Stimulated activated CD4-positive, alpha-beta T cell treated with anti-CD3 and anti-CD28 coated beads, Interleukin-2, amount 100 ng/mL, for 48 hours (primary cell): ENCODE results near the gene NGFR.

ENCODE experiments used
- DNase-seq, 2 donors: peaks; one replicate each; pipeline ENCODE4 v3.0.0-alpha.2; 2020

The NGFR gene, protein sequence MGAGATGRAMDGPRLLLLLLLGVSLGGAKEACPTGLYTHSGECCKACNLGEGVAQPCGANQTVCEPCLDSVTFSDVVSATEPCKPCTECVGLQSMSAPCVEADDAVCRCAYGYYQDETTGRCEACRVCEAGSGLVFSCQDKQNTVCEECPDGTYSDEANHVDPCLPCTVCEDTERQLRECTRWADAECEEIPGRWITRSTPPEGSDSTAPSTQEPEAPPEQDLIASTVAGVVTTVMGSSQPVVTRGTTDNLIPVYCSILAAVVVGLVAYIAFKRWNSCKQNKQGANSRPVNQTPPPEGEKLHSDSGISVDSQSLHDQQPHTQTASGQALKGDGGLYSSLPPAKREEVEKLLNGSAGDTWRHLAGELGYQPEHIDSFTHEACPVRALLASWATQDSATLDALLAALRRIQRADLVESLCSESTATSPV

DNA sequence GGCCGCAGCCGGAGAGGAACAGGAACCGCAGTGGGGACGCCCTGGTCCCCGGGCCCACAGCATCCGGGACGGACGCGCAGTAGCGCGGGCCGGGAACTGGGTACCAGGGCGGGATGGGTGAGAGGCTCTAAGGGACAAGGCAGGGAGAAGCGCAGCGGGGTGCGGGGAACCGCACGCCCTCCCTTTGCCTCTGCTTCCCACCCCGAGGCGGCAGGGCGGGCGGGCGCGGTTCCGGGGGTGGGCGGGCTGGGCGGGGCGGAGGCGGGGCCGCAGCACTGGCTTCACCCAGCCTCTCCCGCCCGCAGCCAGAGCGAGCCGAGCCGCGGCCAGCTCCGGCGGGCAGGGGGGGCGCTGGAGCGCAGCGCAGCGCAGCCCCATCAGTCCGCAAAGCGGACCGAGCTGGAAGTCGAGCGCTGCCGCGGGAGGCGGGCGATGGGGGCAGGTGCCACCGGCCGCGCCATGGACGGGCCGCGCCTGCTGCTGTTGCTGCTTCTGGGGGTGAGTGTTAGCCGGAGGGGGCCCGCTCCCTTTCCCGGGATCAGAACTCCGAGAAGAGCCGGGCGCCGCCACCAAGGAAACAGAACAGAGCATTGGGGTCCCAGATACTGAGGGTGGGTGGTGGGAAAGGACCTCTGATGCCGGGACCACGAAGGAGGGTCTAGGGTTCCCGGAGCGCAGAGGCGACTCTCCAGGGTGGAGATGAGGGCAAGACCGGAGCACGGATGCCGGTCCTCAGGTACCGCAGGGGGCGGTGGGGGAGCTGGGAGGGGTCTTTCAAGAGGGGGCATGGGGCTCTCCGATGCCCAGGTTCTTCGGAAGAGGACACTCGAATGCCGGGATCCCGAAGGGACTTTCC is at the start of gene NGFR:
Gene NGFR, plus strand, starts transcription at position 308 of the 856 bp plus-strand sequence. Its CDS starts 125 bp downstream, at position 433.
- DNase-seq: peak; percentile 20 to 34

DNA sequence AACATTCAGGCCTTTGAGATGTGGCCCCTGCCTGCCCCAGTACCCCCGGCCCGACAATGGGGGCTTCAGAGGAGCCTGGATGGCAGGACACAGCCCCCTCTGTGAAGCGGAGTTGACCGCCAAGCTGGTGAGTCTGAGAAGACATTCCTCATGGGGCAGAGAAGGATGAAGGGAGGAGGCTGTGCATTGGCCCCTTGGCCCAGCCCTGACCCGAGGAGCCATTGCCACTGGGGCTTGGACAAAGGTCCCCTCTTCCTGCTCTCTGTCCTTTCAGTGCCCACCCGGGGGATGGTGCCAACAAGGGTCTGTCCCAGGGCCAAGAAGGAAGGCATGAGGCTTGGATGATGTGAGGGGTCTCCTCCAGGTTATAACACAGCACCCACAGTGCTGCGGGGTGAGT is 49.5 kb upstream of the NGFR start:
- DNase-seq: no peak

DNA sequence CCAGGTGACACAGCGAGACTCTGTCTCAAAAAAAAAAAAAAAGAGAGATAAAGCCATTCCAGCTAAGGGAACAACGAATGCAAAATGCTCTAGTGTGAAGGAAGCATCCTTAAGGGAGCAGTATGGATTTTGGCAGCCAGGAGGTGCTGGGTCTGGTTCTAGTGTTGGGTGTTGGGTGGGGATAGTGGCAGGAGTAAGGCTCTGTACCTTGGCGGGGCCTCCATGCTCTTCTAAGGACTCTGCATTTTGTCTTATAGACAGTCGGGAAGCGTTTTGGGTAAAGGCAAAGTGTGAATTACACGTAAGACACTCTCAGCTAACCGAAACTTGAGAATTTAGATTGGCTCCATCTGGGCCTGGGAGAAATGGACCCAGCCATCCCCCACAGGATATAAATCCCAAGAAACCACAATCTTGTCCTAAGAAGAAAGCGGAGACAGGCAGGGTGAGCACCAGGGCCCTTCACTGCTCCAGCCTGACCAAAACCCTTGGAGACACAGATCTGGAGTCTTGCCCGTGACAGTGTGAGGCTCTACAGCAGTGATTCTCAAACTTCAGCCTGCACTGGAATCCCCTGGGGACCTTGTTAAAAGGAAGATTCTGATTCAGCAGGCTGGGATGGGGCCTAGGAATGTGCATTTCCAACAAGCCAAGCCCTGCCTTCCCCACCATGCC is 47.3 kb upstream of the NGFR start:
- no peak for DNase-seq

DNA sequence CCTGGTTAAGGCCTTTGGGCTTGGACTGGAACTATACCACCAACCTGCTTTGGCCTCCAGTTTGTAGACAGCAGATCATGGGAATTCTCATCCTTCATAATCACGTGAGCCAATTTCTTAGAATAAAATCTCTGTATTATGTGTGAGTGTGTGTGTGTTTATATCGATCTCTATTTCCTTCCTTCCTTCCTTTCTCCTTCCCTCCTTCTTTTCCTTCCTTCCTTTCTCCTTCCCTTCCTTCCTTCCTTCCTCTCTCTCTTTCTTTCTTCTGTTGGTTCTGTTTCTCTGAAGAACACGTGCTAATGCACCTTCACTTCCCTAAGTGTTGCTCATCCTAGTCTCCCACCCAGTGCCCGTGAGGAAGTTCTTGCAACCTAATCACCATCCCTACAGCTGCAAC is 44.9 kb upstream of the NGFR start:
- DNase-seq: no peak

DNA sequence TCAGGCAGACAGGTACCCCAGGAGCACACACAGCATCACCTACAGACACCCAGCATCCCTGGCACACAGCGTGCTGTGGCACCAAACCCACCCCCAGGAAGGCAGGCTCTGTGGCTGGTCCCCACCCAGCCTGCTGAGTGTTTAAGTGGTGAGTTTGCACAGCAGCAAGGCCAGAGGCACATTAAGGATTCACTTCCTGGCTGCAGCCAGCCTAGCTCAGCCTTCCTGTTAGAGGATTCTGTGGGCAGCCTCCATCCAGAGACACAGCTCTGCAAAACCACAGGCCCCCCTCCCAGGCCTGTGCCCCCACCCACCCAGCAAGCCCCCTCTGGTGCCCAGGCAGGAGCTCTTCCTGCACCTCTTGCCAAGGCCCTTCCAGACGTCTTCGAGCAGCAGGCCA is 44.4 kb upstream of the NGFR start:
- DNase-seq: no peak

DNA sequence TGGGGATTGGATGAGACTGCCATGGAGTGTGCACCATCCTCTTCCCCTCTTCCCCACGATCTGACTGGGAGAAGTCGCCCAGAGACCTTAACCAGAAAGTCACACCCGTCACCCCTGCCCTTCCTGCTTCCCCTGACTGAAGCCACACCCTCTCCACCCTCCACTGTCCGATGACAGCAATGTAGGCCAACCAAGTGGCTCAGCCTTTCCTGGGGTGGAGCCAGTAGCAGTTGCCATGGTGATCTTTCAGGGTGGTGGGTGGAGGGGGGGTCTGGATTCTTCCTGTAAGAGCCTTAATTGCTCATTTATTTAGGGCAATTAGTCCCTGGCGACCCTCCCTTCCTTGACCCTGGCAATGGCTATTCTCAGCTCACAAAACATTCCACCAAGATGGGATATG is 42.9 kb upstream of the NGFR start:
- DNase-seq: no peak

DNA sequence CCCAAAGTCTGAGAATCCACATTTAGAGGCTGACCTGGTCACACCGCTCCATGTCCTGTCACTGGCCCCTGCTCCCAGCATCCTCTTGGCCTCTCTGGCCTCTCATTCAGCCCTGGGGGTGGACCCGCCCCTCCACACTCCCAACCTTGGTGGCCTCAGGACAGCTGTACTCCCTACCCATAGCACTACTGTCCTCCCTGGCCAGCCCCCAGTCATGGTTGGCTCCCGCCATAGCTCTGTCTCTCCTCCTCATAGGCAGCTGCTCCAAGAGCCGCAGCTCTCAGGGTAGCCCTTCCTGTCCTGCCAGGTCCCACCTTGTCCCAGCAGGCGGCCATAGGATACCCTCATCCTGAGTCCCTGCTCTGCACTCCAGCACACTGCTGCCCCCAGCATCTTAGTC is 42.4 kb upstream of the NGFR start:
- no peak for DNase-seq

DNA sequence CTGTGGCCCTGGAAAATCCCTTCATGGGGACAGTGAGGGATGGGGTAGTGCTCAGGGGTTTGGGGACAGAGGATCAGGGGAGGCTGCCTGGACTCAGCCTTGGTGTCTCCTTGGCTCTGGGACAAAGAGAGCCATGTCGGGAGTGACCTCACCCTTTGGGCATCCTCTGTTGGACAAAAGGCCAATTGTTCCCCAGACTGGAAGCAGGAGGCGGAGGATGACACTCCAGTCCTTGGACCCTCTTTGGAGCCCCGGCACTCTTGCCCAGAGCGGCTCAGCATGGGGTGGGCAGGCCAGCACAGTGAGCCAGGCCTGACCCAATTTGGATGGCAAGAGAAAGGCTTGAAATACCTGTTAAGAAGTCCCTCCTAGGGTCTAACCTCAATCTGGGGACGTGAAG is 41.0 kb upstream of the NGFR start:
- no peak for DNase-seq

DNA sequence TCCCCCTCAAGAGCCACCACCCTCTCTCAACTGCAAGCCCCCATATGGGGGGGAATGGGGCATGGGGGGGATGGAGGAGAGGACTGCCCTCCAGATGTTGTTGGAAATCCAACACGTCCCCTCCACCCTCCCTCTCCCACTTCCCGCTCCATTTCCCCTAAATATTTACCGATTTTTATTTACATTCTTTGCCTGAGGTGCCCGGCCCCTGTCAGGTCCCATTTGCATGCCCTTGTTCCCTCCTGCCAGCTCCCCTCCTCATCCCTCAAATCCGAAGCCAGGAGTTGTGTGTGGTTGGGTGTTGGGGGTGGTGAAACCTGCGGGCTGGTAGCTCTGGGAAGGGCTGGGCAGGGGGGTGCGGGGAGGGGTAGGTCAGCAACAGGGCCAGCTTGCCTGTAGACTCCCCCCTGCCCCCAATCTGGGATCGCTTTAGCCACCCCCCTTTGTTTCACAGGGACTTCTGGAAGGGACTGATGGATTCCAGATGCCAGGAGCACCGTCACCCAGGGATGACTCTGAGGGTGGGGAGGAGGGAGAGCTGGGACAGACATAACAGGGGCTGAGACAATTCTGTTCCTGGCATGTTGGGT is 39.7 kb upstream of the NGFR start:
- no peak for DNase-seq

DNA sequence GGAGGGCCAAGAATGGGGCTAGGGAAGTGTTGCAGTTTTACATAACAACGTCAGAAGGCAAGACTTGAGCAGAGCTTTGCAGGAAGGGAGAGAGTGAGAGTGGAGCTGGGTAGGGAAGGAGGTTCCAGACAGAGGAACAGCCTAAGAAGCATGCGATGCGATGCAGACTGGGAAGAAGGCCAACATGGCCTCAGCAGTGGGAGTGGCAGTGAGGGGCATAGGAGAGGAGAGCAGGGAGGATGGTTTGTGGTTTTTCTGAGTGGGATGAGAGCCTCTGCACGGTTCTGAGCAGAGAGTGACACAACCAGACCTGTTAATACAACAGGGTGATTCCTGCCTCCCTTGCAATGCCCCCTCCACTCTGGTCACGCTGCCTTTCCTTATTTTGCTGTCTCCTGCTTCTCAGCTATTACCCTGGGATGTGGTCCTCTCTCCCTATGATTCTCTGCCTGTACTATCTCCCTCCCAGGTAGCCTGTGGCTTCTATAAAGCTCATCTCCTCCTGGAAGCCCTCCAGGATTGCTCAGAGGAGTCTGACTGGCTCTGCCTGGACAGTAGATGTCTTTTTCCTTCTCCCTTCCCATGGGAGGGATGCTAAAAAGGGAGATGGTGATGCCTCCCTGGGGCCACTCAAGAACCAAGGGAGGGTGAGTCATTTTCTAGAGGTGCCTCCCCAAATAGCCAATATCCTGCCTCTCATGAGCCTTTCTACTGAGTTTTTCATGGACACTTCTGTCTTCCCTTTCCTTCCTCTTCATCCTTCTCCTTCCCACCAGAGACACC is 38.7 kb upstream of the NGFR start:
- no peak for DNase-seq

DNA sequence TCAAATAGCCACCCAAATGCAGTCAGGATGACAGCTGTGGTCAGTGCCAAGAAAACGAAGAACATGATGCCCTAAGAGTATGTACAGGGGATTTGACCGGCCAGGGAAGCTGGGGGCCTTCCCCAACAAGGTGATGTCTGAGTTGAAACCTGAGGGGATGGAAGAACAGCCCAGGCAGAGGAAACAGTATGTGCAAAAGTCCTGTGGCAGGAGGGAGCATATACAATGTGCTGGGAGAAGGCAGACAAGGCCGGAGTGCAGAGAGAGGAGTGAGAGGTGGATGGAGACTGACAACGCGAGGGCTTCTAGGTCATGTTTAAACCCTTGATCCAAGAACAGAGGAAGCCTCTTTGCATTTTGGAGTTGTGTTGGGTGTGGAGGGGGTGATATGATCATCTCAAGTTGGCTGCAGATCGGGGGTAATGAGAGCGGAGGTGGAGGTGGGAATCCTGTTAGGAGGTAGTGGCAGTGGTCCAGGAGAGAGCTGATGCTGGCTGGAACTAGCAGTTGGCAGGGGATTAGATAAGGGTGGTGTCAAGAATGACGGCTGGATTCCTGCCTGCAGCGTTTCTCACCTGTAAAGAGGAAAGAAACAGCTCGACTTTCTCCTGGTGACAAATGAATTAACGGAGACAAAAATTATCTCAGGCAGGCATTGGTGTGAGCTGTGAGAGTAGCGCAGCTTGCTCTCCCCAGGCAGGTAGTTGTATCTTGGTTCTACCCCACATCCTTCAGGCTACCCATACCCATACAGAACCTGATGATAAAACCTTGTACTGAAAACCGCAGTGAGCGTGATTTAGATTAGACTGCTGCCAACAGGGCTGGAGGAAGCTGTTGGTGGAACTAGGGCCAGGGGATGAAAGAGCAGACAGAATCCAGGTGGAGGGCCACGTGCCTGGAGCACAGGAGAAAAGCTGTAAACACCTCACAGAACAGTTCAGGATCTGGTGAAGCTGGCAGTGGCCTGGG is 37.2 kb upstream of the NGFR start:
- DNase-seq: no peak

DNA sequence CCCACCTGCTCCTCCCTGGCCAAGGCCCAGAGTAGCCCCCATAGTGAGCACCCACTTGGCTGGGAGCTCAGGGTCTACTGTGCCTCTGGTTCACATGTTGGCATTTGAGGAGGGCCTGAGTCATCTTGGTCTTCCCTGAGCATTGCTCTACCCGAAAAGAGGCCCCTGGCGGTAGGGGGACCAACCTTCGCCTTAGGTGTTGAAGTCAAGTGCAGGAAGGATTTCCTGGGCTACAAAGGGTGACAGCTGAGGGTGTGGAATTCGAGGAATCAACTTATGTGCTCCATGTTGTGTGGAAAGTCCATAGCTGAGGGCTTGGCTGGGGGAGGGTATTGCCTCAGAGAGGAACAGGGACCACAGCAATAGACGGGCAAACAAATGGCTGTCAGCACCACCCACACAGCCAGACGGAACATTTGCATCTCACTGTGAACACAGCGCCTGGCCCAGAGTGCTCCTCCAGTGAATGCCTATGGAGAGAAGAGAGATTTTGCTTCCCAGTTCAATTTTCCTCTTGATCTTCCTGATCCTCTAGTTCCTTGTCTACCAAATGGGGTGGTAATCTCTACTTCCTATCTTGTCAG is 35.6 kb upstream of the NGFR start:
- no peak for DNase-seq

DNA sequence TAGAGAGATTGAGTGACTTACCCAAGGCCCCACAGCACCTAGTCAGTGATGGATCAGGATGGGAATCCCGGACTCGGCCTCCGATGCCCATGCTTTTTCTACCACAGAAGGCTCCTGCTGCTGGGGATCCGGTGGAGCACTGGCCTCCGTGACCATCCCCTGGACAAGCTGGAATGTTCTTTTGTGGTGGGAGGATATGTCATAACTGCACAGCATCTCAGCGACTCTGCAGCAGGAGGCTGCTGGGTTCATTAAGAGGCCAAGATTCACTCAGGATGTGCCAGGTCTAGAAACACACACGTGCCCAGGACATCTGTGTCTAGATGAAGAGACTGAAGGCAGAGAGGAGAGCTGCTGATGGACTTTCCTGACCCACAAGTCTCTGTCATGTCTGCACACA is 34.7 kb upstream of the NGFR start:
- DNase-seq: no peak

DNA sequence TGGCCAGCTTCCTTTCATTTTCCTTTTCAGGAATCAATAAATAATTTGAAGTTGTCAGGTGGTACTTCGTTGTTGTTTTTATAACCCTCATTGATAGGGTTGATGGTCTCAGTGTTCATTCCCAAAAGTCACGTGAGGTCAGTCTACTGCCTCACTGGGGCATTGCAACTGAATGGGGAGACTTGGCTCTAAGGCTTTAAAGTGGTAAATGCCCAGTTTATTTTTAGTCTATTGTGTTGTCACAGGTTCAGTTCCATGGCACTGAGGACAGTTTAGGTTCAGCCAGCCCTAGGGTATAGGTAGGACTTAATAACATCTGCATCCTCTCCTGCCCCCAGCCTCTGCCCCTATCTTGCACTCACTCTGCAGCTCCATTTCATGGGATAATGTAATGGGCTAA is 33.5 kb upstream of the NGFR start:
- no peak for DNase-seq

DNA sequence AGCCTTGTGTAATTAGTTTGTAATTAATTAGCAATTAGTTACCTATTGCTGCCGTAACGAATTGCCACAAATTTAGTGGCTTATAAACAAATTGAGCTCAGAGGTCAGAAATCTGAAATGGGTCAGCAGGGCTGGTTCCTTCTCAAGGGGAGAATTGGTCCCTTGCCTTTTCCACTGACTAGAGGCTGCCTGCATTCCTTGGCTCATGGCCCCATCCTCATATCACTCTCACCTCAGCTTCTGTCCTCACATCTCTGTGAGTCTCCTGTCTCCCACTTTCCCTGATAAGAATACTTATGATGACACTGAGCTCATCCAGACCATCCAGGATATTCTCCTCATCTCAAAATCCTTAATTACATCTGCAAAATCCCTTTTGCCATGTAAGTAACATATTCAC is 31.0 kb upstream of the NGFR start:
- no peak for DNase-seq

DNA sequence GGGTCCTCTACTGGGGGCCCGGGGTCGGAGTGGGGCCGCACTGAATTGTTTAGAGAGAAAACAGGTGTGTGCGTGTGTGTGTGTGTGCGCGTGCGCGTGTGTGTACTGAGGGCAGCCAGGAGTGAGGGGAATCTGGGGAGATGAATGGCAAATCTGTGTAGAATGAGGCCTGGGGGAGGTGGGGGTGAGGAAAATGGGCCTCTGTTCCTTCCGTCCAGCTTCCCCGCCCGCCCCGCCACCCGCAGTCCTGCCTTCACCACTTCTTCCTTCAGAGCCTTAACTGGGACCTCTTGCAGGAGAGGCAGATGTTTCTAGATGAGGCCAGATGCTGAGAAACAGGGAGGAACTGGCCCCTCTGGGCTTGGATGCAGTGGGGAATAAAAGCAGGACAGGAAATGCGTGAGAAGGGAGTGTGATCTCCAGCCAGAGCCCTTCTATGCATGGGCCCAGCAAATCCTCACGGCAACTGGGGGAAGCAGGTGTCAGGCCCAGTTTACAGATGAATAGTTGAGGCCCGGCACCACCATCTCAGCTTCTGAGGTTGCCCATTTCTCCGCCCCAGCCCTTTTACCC is 29.7 kb upstream of the NGFR start:
- DNase-seq: no peak

DNA sequence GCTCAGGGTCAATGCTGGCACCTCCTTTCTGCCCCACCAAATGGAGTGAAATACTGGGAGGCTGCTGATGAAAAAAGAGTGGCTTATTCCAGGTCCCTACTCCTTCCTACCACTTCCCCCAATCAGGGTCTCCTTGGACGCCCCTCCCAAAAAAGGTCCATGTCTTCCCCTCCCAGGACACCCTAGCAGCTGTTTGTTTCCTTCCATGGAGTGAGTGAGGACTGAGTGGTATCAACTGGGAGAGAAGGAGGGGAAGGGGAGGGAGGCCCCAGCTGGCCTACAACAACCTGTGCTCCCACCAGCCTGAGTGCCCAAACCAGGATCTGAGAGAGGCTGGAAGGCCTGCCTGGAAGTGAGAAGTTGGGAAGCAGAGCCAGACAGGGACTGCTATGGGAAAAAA is 28.7 kb upstream of the NGFR start:
- DNase-seq: no peak

DNA sequence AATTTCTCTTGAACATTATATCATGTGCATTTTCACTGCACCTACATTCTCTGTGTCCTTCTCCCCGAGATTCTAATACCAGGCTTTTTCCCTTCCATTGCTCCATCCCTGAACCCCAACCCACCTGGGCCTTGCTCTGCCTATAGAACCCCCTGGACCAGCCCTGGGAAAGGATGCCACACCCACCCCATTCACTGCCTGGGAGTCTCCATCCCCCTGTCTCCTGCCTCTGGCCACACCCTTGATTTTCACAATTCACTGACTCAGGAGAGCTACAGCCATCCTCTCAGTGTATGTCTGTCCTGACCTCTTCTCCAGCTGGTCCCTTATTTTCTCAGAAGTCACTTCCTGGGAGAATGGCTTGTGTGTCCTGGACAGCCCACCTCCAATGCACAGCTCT is 27.9 kb upstream of the NGFR start:
- DNase-seq: no peak

DNA sequence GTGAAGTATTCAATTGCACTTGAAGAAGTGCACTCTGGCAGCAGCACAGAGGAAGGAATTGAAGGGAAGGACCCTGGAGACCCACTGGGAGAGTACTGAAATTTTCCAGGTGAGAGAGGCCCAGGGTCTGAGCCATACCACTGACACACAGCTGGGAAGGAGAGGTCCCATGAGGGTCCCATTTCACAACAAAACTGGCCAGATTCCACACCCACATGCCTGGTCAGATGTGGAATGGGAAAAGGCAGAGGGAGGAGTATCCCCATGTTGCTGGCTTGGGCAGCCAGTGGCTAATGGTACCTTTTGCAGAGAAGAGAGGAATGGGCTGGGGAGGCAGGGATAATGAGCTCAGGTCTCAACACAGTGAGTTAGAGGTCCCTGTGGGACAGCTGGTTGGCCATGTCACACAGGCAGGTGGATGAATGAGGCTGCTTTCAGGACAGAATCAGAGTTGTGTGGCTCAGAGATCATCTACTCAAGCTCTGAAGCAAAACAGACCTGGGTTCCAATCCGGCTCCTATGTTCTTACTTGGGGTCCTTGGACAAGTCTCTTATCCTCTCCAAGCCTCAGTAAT is 26.2 kb upstream of the NGFR start:
- DNase-seq: no peak
